GM23338 (cell line): ENCODE data around the gene RNFT2. TPM values are rescaled to one million over a fixed set of nuclear protein-coding genes. Genes with fewer than 3 reads are reported as not detected.

ENCODE experiments used
- ATAC-seq: fragments of 200-7000 bp; cut with Tn5 transposase; 3 replicates; pipeline ENCODE4 v1.9.1; 2020
- DNase-seq: peaks from one replicate; pipeline ENCODE4 v3.0.0-alpha.2; 2015; ENCODE audit warnings: low spot score
- H2AFZ ChIP-seq: fragments of 200-600 bp; sonication (generic); 2 replicates; pipeline ENCODE4 v1.8.0; 2016; ENCODE audit warnings: antibody characterized with exemption, mild to moderate bottlenecking, moderate library complexity
- H3F3A ChIP-seq: fragments of 200-600 bp; sonication (generic); replicated peaks from 2 replicates; pipeline ENCODE4 v1.8.0; 2017; ENCODE audit warnings: antibody characterized with exemption, mixed run types, low read depth
- H3K27ac ChIP-seq: fragments of 200-600 bp; sonication (generic); 2 replicates; pipeline ENCODE4 v1.6.1; 2016; ENCODE audit warnings: low read depth
- H3K27me3 ChIP-seq: fragments of 200-600 bp; sonication (generic); 2 replicates; pipeline ENCODE4 v1.8.0; 2016; ENCODE audit warnings: mild to moderate bottlenecking, mixed run types, moderate library complexity; ENCODE audit not compliant: insufficient read depth
- H3K36me3 ChIP-seq: fragments of 200-600 bp; sonication (generic); 2 replicates; pipeline ENCODE4 v1.8.0; 2016; ENCODE audit warnings: mild to moderate bottlenecking; ENCODE audit not compliant: insufficient read depth
- H3K4me1 ChIP-seq: fragments of 200-600 bp; sonication (generic); 2 replicates; pipeline ENCODE4 v1.8.0; 2016; ENCODE audit warnings: mild to moderate bottlenecking, moderate library complexity; ENCODE audit not compliant: insufficient read depth
- H3K4me2 ChIP-seq: fragments of 200-600 bp; sonication (generic); 2 replicates; pipeline ENCODE4 v1.7.1; 2017; ENCODE audit warnings: mixed run types
- H3K4me3 ChIP-seq: fragments of 200-600 bp; sonication (generic); 2 replicates; pipeline ENCODE4 v1.6.1; 2016; ENCODE audit warnings: mixed run types
- H3K79me2 ChIP-seq: fragments of 200-600 bp; sonication (generic); replicated peaks from 2 replicates; pipeline ENCODE4 v1.8.0; 2017; ENCODE audit warnings: mild to moderate bottlenecking; ENCODE audit not compliant: insufficient read depth
- H3K9me2 ChIP-seq: fragments of 200-600 bp; sonication (generic); 2 replicates; pipeline ENCODE4 v1.8.0; 2017; ENCODE audit not compliant: insufficient read depth
- H4K20me1 ChIP-seq: fragments of 200-600 bp; sonication (generic); replicated peaks from 2 replicates; pipeline ENCODE4 v1.8.0; 2017; ENCODE audit warnings: mild to moderate bottlenecking; ENCODE audit not compliant: insufficient read depth
- H3K27ac Mint-ChIP-seq: 2 replicates; pipeline ENCODE4 v1.8.0; 2020; ENCODE audit warnings: inconsistent platforms, mild to moderate bottlenecking, moderate library complexity, mixed read lengths
- H3K27me3 Mint-ChIP-seq: 3 replicates; pipeline ENCODE4 v1.8.0; 2022; ENCODE audit warnings: low read depth, mild to moderate bottlenecking, moderate library complexity, mixed read lengths, inconsistent platforms; ENCODE audit not compliant: insufficient read depth, poor library complexity
- H3K36me3 Mint-ChIP-seq: 3 replicates; pipeline ENCODE4 v1.8.0; 2021; ENCODE audit warnings: low read depth, mild to moderate bottlenecking, inconsistent platforms, moderate library complexity, mixed read lengths
- H3K4me1 Mint-ChIP-seq: 3 replicates; pipeline ENCODE4 v1.8.0; 2020; ENCODE audit warnings: mild to moderate bottlenecking, inconsistent platforms, mixed read lengths
- H3K4me3 Mint-ChIP-seq: 3 replicates; pipeline ENCODE4 v1.8.0; 2021; ENCODE audit warnings: moderate library complexity, mild to moderate bottlenecking, inconsistent platforms, mixed read lengths
- H3K9me3 Mint-ChIP-seq: 3 replicates; pipeline ENCODE4 v1.8.0; 2020; ENCODE audit warnings: moderate library complexity, mild to moderate bottlenecking, inconsistent platforms, mixed read lengths
- CREB1 ChIP-seq: fragments of 250-450 bp; sonication (Bioruptor Pico); IDR thresholded peaks from 2 replicates; pipeline ENCODE4 v1.5.0; 2020; ENCODE audit warnings: low read depth, mild to moderate bottlenecking, moderate library complexity
- EZH2phosphoT487 ChIP-seq: fragments of 200-600 bp; sonication (generic); IDR thresholded peaks from one replicate; pipeline ENCODE4 v1.8.1; 2018; ENCODE audit warnings: antibody characterized with exemption; ENCODE audit not compliant: unreplicated experiment
- REST ChIP-seq: IDR thresholded peaks from one replicate; pipeline ENCODE4 v1.6.1; 2018; ENCODE audit warnings: antibody characterized with exemption; ENCODE audit not compliant: unreplicated experiment
- ZNF114 ChIP-seq: fragments of 250-450 bp; sonication (Bioruptor Pico); IDR thresholded peaks from 2 replicates; pipeline ENCODE4 v1.5.0; 2020; ENCODE audit warnings: mild to moderate bottlenecking, moderate library complexity
- ZNF462 ChIP-seq: fragments of 250-450 bp; sonication (Bioruptor Pico); IDR thresholded peaks from 2 replicates; pipeline ENCODE4 v1.5.0; 2020; ENCODE audit warnings: mild to moderate bottlenecking, moderate library complexity
- polyA plus RNA-seq: library from polyadenylated mRNA; unstranded; fragments of >200 nt; fragmentation: Nextera tagmentation; extraction: Ambion mirVana; gene quantifications from 2 replicates; pipeline ENCODE4 v1.2.1, GENCODE V29; 2016
- total RNA-seq: library from RNA; depleted of rRNA; stranded (reverse); fragments of >200 nt; shearing (Covaris generic); gene quantifications from 2 replicates; pipeline ENCODE4 v1.2.3, GENCODE V29; 2014

The RNFT2 gene
- total and polyA plus RNA-seq, 2 experiments from 2014 or later = 19.3 to 22.9 TPM

GRCh38 chr12:116700066-116700465, 38.0 kb upstream of the RNFT2 start:
- Histone ChIP-seq H4K20me1 (no peaks in the 10 kb centered on the region), H3K79me2 (no peaks in the 10 kb centered on the region), H3K4me3 (no peak overlapping the region), H2AFZ (no peak overlapping the region), H3K9me2 (no peaks in the 10 kb centered on the region), H3K4me2 (no peak overlapping the region), H3K27me3 (no peaks in the 10 kb centered on the region), H3K36me3 (no peaks in the 10 kb centered on the region; the same call in 1 of the 2 replicates), H3F3A (no peaks in the 10 kb centered on the region; the same call in 1 of the 2 replicates), H3K4me1 (no peaks in the 10 kb centered on the region), H3K27ac (no peak overlapping the region)
- peaks cover 4% of the 10 kb centered on the region for H3K27me3 Mint-ChIP-seq
- DNase-seq = no peak
- H3K9me3 Mint-ChIP-seq = peaks cover 1% of the 10 kb centered on the region; the same call in 1 of the 3 replicates
- H3K27ac Mint-ChIP-seq = no peak overlapping the region
- H3K4me3 Mint-ChIP-seq = no peak overlapping the region
- H3K4me1 Mint-ChIP-seq = peaks cover 4% of the 10 kb centered on the region; the same call in 2 of the 3 replicates
- TF ChIP-seq REST (no peak), ZNF114 (CRISPR knock-in tag) (no peak), ZNF462 (no peak), CREB1 (CRISPR knock-in tag) (no peak), EZH2phosphoT487 (no peak)
- no peak for ATAC-seq
- no peaks in the 10 kb centered on the region for H3K36me3 Mint-ChIP-seq
